Measurements from ENCODE around the gene PHLDB1. TPM values are rescaled to one million over a fixed set of nuclear protein-coding genes. Genes with fewer than 3 reads are reported as not detected.
A peak's percentile ranks its signal among the peaks of the same experiment; 100 is the strongest.
"Not testable (repeated sequence)": the region's sequence is repeated elsewhere in the genome, so short reads cannot be mapped to it uniquely, and the experiment has no call there.

Gene PHLDB1
- total RNA-seq, 3 donors from 2014 or later: 79.4 to 116 (median 115) TPM

GRCh38 chr11:118670063-118670462 lies 62.6 kb downstream of the PHLDB1 start:
- no peak for TF ChIP-seq CTCF (IDR thresholded peaks at IDR 0.05)
- intact Hi-C loops (cut with DNase I, micrococcal nuclease): no loop called here
- DNase-seq (no peak), ATAC-seq (peak; percentile 26)
- H3K4me1 ChIP-seq (ENCODE audit: low read depth): no peaks in the 10 kb centered on the region
- no peaks in the 10 kb centered on the region for H3K36me3 ChIP-seq (ENCODE audit: low read depth)
- no peaks in the 10 kb centered on the region for H3K9me3 ChIP-seq
- H3K4me3 ChIP-seq: no peak overlapping the region

DNA sequence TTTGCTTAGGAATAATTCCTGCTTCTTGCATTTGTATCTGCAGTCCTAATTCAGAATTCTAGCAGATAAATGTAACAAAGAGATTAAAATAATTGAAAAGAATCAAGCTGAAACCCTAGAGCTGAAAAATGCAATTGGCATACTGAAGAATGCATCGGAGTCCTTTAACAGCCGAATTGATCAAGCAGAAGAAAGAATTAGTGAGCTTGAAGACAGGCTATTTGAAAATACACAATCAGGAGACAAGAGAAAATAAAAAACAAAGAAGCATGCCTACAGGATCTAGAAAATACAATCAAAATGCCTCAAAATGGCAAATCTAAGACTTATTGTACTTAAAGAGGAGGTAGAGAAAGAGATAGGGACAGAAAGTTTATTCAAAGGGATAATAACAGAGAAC lies 63.8 kb downstream of the PHLDB1 start:
- no peak for ATAC-seq
- TF ChIP-seq CTCF (IDR thresholded peaks at IDR 0.05): no peak

DNA sequence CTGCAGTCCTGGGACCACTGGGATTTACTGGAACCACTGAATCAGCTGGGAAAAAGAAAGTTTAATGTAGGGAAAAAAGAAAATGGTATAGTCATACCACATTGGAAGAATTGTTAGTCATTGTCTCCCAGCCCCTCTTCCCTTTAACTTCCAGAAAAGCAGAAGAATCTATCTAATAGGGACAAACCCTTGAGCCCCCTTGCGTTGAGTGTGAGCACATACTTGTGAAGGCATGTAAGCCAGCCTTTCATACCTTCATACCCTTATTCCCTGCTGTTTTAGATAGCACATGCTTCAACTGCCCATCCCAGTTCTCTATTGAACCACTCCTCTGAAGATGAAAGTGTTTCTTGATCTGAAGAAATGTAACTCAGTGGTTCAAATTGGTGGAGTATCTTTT lies 65.4 kb downstream of the PHLDB1 start:
- Histone ChIP-seq H3K4me3 (no peak overlapping the region), H3K36me3 (ENCODE audit: low read depth) (no peaks in the 10 kb centered on the region), H3K4me1 (ENCODE audit: low read depth) (no peaks in the 10 kb centered on the region), H3K9me3 (no peaks in the 10 kb centered on the region)
- no peak for TF ChIP-seq CTCF (IDR thresholded peaks at IDR 0.05)
- no peak for ATAC-seq
- intact Hi-C loops (cut with DNase I, micrococcal nuclease): no loop called here
- no peak for DNase-seq

More for the DNA sequence above, 63.8 kb downstream of the PHLDB1 start:
- no peak for DNase-seq
- Histone ChIP-seq H3K4me1 (ENCODE audit: low read depth) (no peaks in the 10 kb centered on the region), H3K36me3 (ENCODE audit: low read depth) (no peaks in the 10 kb centered on the region), H3K9me3 (no peaks in the 10 kb centered on the region), H3K4me3 (no peak overlapping the region)
- intact Hi-C loops (cut with DNase I, micrococcal nuclease): no loop called here

GRCh38 chr11:118673361-118674081 lies 66.1 kb downstream of the PHLDB1 start:
- TF ChIP-seq CTCF (IDR thresholded peaks at IDR 0.05): no peak
- Histone ChIP-seq H3K4me1 (ENCODE audit: low read depth) (no peaks in the 10 kb centered on the region), H3K9me3 (no peaks in the 10 kb centered on the region), H3K4me3 (no peak overlapping the region), H3K36me3 (ENCODE audit: low read depth) (no peaks in the 10 kb centered on the region)
- intact Hi-C loops (cut with DNase I, micrococcal nuclease): no loop called here
- DNase-seq (no peak), ATAC-seq (peak; percentile 42)

DNA sequence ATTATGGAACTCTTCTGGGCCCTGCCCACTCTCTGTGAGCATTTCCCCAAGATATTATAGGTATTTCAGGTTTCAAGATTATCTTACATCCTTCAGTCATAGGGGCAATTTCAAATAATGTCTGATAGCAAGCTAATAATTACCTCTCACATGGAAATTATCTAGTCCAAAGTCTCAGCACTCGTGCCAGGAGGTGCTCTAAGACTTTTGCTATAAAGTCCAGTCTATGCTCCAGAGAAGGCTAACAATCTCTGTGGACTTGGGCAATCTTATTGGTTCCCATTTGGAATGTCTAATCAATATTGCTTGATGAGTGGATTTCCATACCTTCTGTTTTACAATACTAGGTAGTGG lies 66.6 kb downstream of the PHLDB1 start:
- no peak overlapping the region for H3K4me3 ChIP-seq
- H3K36me3 ChIP-seq (ENCODE audit: low read depth): no peaks in the 10 kb centered on the region
- no peak for TF ChIP-seq CTCF (IDR thresholded peaks at IDR 0.05)
- intact Hi-C loops (cut with DNase I, micrococcal nuclease): no loop called here
- H3K9me3 ChIP-seq: no peaks in the 10 kb centered on the region
- H3K4me1 ChIP-seq (ENCODE audit: low read depth): peaks cover 4% of the 10 kb centered on the region
- ATAC-seq: no peak
- DNase-seq: no peak

- no peak for TF ChIP-seq CTCF (IDR thresholded peaks at IDR 0.05)
- no peaks in the 10 kb centered on the region for H3K36me3 ChIP-seq (ENCODE audit: low read depth)
- H3K9me3 ChIP-seq: no peaks in the 10 kb centered on the region
- H3K4me1 ChIP-seq (ENCODE audit: low read depth): peaks cover 7% of the 10 kb centered on the region
- ATAC-seq (no peak), DNase-seq (no peak)
- intact Hi-C loops (cut with DNase I, micrococcal nuclease): no loop called here
- H3K4me3 ChIP-seq: no peak overlapping the region
These were observed 70.6 kb downstream of the PHLDB1 start for GRCh38 chr11:118677977-118678376.

- H3K4me3 ChIP-seq; H3K36me3 ChIP-seq (ENCODE audit: low read depth); H3K4me1 ChIP-seq (ENCODE audit: low read depth); H3K9me3 ChIP-seq; intact Hi-C loops (cut with DNase I, micrococcal nuclease): not testable (repeated sequence)
- peak in 1 of 3 donors; percentile 70 for DNase-seq
- peak; percentile 75 for ATAC-seq
These were observed 71.5 kb downstream of the PHLDB1 start for GRCh38 chr11:118678908-118679307.

All from mucosa of descending colon (tissue), 3 donors.